DMS114 treated with DMSO at 0.1 percent for 48 hours (cell line): ENCODE data around the gene PRELP.

Source experiments
- DNase-seq: peaks from one replicate; lab custom pipeline; 2025; ENCODE audit not compliant: unreplicated experiment; lab: John Stamatoyannopoulos, UW

The PRELP gene

DNA sequence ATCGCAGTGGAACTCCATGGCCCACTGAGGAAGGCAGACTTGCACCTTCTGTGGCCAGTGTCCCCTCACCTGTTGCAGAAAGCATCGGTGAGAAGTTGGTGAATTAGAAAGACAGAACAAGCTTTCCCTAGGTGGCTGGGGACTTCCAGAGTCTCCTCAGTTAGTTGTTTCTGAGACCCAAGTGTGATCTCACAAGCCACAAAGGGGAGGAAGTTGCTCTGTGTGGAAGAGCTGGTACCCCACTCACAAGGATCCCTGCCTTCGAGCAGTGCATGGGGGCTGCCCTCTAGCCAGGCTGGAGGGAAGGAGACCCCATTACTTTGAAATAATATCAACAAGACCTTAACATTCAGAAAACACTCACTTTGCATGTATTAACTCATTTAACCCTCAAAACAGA, 2.1 kb downstream of the PRELP start:
- DNase-seq = no peak

DNA sequence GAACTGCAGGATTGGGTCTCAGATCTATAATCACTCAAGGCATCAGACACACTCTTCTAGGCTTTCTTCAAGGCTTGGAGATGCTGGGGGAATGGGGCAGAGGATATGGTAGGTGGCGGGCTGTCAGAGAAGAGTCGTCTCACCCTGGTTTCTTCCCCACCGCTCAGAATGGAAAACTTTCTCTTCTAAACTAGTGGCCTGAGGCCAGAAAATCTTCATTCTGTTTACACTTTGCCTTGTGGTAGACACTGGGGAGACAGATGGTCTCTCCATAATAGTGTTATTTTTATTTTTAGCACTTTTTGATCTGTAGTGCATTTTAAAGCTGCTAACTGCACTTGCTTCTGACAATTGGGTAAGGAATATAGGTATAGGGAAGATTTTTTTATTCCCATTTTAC, 2.6 kb downstream of the PRELP start:
- DNase-seq = no peak

DNA sequence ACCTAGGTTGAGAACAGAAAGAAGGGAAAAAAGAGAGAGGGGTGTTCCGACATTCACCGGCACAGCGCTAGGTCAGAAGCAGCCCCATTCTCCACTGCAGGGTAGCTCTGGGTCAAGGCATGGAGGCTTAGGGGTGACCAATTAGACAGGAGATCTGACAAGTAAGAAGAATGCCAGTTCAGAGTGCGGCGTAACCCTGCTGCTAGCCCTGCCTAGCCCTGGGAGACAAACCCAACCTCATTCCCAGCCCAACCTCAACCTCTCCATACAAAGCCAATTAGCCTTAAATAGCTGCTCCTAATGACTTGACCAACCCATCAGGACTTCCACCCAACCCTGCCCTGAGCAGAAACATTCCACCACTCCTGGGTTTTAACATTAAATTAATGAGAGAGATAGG, 3.4 kb downstream of the PRELP start:
- DNase-seq = no peak

DNA sequence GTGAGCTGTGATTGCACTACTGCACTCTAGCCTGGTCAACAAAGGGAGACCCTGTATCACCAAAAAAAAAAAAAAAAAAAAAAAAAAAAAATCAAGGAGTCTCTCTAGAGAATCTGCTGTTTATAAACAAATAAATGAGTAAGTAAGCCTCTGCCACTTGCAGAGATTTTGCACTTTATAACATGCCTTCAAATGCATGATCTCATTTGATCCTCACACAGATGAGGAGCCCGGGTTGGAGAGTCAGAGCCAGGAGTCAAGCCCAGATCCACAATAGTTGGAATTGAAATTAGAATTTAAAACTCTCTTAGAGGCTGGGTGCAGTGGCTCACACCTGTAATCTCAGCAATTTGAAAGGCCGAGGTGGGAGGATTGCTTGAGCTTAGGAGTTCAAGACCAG, 4.0 kb downstream of the PRELP start:
- DNase-seq = no peak

DNA sequence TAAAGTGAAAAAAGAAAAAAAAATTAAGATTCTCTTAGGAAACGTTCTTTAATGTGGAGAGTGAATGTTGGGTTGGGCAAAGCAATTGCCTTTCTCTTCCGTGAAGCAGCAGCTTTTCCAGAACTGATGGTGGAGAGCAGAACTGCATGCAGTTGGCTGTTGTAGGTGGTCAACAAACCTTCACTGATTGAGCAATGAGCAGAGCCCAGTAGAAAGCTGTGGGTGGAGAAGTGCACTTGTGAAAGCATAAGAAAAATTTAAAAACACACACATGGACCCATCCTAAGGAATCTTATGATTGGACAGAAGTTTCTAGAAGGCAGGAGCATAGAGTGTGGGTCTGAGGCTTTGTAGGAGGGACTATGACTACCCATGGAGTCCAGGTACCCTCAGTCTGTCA, 4.5 kb downstream of the PRELP start:
- DNase-seq = no peak

DNA sequence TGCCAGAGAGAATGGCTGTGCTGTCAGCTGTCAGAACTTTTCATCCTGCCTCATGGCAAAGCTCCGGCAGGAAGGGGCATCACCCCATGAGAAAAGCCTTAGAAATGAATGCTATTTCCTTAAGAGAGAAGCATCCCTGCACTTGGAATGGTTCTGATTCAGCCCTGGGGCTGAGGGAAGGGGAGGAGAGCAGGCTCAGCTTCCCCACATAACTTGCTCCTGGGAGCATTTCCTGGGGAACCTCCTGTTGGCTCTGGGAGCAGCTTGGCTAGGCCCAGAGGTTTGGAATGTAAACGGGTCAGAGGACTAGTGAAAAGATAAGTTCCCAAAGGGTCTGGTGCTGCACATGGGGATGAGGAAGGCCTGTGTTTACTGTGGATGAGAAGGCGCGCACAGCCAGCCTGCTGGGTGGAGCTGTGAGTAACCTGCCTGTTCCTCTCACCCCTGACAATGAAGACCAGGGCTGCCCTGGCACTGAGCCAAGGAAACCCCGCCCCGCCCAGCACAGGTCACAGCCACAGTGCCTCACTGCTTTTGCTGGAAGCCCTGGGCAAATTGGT, 5.0 kb downstream of the PRELP start:
- DNase-seq = no peak

DNA sequence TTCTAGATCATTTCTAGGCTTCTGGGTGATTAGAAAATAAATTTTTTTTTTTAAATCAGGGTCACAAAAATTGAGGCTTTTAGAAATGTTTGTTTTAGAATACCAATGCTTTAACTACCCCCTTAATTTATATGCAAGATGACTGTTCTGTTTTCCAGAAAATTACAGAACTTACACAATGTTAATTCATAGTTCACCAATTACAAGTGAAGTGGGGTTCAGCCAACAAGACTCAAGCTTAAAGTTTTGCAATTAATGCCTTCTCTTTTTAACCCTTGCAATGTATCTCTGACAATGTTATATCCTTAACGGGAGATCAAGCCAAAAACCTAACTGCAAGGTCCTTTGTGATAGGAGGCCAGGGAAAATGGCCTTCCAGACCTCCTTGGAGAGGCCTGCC, 5.6 kb downstream of the PRELP start:
- no peak for DNase-seq

DNA sequence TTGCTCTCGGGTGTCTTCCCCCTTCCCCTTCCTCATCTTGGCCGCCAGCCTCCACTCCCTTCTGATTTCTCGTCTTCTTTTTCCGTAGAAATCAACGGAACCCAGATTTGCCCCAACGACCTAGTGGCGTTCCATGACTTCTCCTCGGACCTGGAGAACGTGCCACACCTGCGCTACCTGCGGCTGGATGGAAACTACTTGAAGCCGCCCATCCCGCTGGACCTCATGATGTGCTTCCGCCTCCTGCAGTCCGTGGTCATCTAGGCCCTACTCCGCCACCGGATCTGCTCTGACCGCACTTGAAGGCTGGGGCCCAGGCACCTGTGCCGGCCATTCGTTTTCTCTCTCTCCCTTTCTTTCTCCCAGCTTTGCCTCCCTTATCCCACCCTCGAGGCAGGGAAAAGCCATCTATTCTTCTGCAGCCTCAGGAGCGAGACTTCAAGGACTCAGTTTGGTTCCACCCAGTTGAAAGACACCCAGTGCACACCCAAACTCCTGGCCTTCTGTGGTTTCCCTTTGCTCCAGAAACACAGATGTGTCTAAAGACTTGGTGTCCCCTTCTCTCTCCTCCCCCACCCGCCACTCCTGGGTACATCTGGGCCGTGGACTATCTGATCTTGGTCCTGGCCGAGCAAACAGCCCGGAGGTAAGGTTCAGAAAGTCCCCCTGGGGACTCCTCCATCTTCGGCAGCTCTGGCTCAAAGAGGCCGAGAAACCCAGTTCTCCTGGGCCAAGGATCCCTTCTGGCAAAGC, 11.2 kb downstream of the PRELP start:
- DNase-seq = no peak

DNA sequence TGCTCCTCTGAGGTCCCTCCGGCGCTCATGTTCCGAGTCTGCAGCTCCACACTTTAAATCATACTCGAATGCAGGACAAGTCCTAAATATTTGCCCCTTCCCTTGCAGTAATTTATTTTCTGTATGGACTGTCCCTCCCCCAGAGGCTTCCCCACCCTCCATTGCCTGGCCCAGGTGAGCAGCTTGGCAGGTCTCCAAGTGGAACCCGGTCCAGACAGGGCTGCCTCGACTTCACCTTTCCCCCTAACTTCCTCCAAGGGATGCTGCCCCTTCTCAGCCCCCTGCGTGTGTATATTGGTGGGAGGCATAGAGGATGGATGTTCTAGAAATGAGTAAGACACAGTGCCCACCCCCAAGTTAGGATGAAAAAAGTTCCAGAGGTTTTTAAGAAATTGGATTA, 12.9 kb downstream of the PRELP start:
- no peak for DNase-seq

DNA sequence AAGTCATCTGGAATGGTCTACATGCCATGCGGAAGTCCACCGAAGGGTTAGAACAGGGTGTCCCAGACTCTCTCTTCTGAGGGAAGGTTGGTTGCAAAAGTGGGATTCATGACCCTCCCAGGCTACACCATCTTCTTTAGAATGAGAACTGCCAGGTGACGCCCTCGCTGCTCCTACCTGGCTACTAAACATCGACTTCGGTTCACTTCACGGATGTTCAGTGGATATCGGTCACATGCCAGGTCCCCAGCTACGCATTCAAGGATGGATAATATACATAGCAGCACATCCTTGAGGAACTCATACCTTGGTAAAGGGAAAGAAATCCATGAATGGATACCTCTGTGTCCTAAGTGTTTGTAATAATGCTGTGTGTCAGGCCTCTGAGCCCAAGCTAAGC, 15.0 kb downstream of the PRELP start:
- DNase-seq = no peak

DNA sequence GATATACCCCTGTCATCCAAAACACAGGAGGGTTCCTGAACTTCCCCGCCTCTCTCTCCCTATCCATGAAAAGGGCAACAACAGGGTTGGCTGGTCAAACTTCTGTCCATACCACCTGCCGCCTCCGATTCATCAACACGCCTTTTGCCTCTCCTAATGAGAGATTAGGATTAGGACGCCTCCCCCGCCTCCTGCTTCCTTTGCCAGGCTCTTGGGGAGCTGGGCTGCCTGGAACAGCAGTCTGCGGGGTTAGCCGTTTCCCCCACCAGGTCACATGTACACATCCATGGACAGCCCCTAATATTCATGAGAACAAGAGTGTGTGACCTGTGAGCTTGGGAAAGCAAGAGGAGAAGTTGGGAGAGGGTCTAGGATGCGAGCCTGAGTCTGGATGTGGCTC, 16.1 kb downstream of the PRELP start:
- no peak for DNase-seq

DNA sequence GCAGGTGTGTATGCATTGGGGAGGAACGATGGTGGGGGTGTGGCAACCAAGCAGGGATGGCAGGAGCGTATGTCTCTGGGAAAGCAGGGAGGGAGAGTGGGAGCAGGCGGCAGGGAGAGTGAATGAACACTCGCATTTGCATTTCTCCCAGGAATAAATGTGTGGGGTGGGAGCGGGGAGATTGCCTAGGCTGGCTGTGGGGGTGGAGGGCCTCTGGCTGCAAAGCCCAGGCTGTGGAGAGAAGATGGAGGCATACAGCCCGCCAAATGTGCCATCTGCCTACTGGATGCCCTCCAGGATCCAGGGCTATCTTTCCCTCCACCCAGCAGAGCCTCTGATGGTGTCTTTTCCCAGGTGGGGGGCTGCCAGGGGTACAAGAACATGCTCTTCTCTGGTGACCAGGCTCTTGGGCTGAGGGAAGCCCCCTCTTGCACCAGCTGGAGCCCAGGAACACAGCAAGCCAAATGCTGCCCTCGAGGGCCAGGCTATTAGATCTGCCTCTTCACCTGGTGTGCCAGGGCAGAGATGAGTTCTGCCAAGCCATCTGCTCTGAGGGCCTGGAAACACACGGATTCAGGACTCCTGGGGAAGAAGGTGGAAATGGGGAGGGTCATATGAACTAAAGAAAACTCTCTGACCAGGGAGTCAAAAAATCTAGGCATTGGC, 16.6 kb downstream of the PRELP start:
- no peak for DNase-seq

DNA sequence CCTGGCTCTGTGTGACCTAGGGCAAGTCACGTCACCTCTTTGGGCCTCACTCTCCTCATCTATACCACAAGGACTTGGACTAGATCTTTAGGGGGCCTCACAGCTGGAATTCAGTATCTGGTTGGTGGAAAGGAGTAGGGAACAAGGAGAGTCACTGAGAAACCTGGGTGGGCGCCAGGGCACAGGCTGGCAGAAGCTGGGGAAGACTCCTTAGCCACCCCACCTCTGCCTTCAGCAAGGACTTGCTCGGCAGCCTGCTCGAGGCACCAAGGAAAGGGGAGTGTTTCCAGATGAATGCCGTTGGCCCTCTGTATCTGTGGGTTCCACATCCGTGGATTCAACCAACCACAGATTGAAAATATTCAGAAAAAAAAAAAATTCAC, 17.1 kb downstream of the PRELP start:
- no peak for DNase-seq

DNA sequence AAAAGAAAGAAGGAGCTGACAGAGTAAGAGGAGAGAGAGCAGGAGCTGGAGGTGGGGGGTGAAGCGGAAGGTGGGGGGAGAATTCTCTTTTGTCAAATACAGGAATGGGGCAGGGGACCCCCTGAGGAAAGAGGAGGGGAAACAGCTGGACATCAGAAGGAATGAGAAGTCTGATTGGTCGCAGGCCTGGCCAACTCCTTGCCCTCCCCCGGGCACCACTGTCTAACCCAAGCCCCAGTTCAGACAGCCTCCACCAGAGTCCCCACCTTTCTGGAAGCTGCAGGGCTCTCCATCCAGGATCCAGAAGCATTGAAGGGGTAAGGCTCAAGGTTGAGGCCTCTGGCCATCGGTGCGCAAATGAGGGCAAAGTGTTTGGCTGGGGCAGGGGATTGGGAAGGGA, 18.3 kb downstream of the PRELP start, which contains the start of gene OPTC:
Gene OPTC (plus strand): TSS at position 253 of the 400 bp plus-strand sequence. CDS start 1,853 bp downstream, outside the sequence.
- no peak for DNase-seq

DNA sequence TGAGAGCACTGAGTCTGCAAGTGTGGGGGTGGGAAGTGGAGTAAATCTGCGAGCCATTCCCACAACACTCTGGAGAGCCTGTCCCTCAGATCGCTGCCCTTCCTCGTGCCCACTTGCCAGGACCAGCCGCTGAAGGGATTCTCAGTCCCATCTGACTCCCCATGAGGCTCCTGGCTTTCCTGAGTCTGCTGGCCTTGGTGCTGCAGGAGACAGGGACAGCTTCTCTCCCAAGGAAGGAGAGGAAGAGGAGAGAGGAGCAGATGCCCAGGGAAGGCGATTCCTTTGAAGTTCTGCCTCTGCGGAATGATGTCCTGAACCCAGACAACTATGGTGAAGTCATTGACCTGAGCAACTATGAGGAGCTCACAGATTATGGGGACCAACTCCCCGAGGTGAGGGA, 20.2 kb downstream of the PRELP start:
- no peak for DNase-seq

DNA sequence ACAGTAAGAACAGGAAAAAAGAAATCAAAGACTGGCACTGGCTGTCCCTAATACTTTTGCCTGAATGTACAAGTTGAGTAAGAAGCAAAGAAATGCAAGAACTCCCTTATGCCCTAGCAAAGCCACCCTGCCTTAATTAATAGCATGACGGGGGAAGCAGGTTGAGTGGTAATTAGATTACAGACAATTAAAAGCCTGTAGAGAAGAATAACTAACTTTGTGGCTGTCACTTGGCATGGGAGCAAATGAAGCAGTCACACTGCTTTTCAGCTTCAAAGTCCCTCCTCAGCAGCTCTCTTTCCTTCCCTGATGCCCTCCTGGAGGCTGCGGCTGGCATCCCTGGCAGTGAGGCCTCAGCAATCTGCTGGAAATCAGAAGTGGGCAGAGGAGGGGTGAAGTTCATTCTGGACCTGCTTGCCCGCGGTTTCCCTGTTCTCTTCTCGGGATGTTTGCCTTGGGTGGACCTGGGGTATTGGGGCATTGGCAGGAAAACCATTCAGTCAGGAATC, 21.7 kb downstream of the PRELP start:
- no peak for DNase-seq

DNA sequence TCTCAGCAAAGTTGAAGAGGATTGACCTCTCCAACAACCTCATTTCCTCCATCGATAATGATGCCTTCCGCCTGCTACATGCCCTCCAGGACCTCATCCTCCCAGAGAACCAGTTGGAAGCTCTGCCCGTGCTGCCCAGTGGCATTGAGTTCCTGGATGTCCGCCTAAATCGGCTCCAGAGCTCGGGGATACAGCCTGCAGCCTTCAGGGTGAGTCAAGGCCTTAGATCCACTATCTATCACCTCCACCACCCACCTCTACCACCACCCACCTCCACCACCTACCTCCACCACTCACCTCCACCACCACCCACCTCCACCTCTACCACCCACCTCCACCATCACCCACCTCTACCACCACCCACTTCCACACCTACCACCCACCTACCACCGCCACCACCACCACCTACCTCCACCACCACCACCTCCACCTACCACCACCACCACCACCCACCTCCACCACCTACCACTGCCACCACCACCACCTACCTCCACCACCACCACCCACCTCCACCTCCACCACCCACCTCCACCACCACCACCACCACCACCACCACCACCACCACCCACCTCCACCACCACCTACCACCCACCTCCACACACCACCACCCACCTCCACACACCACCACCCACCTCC, 24.2 kb downstream of the PRELP start:
- DNase-seq = no peak

DNA sequence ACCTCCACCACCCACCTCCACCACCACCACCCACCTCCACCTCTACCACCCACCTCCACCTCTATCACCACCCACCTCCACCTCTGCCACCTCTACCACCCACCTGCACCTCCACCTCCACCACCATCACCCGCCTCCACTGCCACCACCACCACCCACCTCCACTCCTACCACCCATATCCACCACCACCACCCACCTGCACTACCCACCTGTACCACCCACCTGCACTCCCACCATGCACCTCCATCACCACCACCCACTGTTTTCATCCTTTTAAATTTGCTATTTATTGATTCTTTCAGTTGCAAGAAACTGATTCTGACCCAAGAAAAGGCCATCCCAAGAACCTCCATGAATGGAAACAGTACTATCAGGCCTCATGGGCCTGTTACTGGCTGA, 24.7 kb downstream of the PRELP start:
- DNase-seq = no peak

DNA sequence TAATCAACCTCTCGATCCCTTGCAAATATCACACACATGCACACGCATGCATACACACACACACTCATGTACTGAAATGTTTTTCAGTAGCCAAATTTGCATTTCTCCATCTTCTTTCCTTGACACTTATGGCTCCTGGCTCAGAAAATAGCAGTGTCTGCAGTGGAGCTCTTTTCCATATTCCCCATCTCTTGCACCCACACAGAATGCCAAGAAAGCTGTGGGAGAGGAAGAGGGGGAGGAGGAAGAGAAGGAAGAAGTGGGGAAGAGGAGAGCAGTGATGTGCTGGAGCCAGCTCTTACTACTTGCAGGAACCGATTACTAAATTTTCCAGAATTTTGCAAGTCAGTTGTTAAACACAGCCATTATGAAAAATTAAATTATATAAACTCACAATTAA, 28.2 kb downstream of the PRELP start:
- DNase-seq = no peak

DNA sequence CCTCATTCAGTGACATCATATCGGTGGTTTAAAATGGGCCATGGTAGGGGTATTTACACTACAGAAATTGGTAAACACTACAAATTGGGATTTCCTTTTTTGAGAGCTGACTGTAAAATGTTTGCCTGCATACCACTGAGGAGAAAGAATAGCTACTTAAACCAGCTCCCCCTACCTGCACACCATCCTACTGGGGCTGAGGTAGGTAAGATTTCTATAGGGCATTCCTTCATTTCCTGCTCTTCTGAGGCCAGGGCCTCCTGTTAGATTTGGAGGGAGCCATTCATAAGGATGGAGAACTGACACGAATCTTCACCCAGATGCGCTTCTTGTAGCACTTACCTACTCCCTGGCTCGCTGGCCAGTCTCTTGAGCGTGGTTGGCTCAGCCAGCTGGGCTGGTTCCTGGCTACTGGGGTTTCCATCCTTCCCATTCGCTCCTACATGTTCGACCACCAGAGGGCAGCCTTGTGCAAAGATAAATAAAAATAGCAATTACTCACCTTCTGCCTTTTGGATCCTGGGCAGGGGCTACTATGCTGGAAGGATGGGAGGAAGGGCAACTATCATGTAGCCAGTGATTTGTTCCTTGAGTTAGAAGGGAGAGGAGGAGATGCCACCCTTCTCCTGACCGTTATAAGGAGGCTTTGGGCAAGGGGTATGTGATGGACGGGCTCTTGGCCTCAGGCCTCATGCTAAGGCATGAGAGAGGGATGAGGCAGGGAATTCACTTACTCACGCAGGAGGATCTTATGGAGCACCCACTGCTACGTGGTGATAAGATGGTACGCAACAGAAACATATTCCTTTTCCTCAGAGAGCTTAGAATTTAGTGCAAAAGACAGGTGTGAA, 29.0 kb downstream of the PRELP start:
- peak; percentile 35 for DNase-seq
